Right lung (tissue), 5 donors: ENCODE measurements around the gene CHIA. TPM values are rescaled to one million over a fixed set of nuclear protein-coding genes. Genes with fewer than 3 reads are reported as not detected.

Experiments used
- DNase-seq, 2 donors: peaks; one replicate each; pipeline ENCODE4 v3.0.0-alpha.2; 2013
- polyA plus RNA-seq, 5 donors: library from polyadenylated mRNA; unstranded; fragments of 120-200 nt; gene quantifications; one replicate each; pipeline versions ENCODE4 v1.2.1 to v1.2.3, GENCODE V29; 2013; ENCODE audit warnings: inconsistent platforms in 1 of 5, low replicate concordance in 1 of 5; ENCODE audit not compliant: insufficient read length in 5 of 5, insufficient read depth in 1 of 5

The CHIA gene
- polyA plus RNA-seq, 5 donors, result 0.65 to 9.0 (median 3.9) TPM

- DNase-seq, result no peak
These were observed 74.0 kb downstream of the CHIA start for GRCh38 chr1:111364690-111365089.

GRCh38 chr1:111366256-111366655 is 75.6 kb downstream of the CHIA start:
- no peak for DNase-seq

GRCh38 chr1:111369177-111369576 is 78.5 kb downstream of the CHIA start:
- DNase-seq, result no peak

- no peak for DNase-seq
These were observed 79.0 kb downstream of the CHIA start for GRCh38 chr1:111369645-111370044.

Other genes starting within 250 kb of the CHIA start
- 10 to 100 TPM; 55.9 to 85.7 (median 82.1) TPM for gene DRAM2, start 150.8 kb upstream of the CHIA start, polyA plus RNA-seq
- 10 to 100 TPM; 42.8 to 69.6 (median 59.9) TPM for gene CEPT1, start 150.6 kb upstream of the CHIA start, polyA plus RNA-seq
- 10 to 100 TPM; 17.0 to 29.0 (median 25.5) TPM for gene DENND2D, start 90.2 kb upstream of the CHIA start, polyA plus RNA-seq
- under 1 TPM; 0.21 to 0.97 (median 0.51) TPM for gene CHI3L2, start 63.1 kb upstream of the CHIA start, polyA plus RNA-seq
- 1 to 10 TPM; 4.7 to 7.8 (median 5.9) TPM for gene OVGP1, start 136.9 kb downstream of the CHIA start, polyA plus RNA-seq
- gene WDR77, start 158.4 kb downstream of the CHIA start, polyA plus RNA-seq, result 10 to 100 TPM; 43.6 to 58.7 (median 48.6) TPM
- 100 to 1,000 TPM; 268 to 339 (median 290) TPM for gene ATP5PB, start 158.6 kb downstream of the CHIA start, polyA plus RNA-seq
- gene C1orf162, start 183.1 kb downstream of the CHIA start, polyA plus RNA-seq, result 1 to 10 TPM; 6.1 to 7.5 (median 6.7) TPM
- gene ADORA3, start 212.8 kb downstream of the CHIA start, polyA plus RNA-seq, result under 1 TPM; 0.49 to 0.74 (median 0.57) TPM
- under 1 TPM; 0.23 to 0.82 (median 0.55) TPM for gene TMIGD3, start 212.8 kb downstream of the CHIA start, polyA plus RNA-seq